HG03196 (cell line): ENCODE measurements around the gene FUBP1.
"Not testable (repeated sequence)": the region's sequence is repeated elsewhere in the genome, so short reads cannot be mapped to it uniquely, and the experiment has no call there.

Source experiments
- ATAC-seq: cut with Tn5 transposase; IDR thresholded peaks from one replicate; pipeline ENCODE4 v1.9.1; 2021; ENCODE audit not compliant: unreplicated experiment

FUBP1 gene, protein sequence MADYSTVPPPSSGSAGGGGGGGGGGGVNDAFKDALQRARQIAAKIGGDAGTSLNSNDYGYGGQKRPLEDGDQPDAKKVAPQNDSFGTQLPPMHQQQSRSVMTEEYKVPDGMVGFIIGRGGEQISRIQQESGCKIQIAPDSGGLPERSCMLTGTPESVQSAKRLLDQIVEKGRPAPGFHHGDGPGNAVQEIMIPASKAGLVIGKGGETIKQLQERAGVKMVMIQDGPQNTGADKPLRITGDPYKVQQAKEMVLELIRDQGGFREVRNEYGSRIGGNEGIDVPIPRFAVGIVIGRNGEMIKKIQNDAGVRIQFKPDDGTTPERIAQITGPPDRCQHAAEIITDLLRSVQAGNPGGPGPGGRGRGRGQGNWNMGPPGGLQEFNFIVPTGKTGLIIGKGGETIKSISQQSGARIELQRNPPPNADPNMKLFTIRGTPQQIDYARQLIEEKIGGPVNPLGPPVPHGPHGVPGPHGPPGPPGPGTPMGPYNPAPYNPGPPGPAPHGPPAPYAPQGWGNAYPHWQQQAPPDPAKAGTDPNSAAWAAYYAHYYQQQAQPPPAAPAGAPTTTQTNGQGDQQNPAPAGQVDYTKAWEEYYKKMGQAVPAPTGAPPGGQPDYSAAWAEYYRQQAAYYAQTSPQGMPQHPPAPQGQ

GRCh38 chr1:77978969-77979876 is at the start of gene FUBP1:
Gene FUBP1 (minus strand): TSS chr1:77979072. CDS start chr1:77979004, 68 bp downstream.
- peak; percentile 79 for ATAC-seq

DNA sequence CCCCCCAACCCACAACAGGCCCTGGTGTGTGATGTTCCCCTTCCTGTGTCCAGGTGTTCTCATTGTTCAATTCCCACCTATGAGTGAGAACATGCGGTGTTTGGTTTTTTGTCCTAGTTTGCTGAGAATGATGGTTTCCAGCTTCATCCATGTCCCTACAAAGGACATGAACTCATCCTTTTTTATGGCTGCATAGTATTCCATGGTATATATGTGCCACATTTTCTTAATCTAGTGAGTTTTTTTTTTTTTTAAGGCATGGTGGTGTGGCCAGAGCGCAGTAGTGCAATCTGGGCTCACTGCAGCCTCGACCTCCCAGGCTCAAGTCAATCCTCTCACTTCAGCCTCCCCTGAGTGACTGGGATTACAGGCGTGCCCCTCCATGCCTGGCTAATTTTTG is 42.3 kb upstream of the FUBP1 start:
- ATAC-seq, result not testable (repeated sequence)

DNA sequence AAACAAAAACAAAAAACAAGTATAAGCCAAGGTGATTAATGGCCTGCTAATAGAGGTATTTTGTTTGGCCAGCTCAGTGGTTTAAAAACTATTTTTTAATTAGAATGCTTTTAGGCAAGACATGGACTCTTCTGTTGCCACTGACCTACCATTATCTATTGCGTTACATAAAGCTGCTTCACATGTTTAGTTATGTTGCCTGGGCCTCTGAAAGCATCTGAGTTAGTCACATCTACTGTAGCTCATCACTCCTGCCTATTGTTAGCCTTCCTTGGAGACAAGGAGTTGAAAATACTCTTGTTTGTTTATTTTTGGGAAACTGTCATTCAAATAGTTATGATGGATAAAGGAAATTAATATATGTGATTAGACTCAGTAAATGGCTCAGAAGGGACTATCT is 40.2 kb upstream of the FUBP1 start:
- ATAC-seq, result no peak

DNA sequence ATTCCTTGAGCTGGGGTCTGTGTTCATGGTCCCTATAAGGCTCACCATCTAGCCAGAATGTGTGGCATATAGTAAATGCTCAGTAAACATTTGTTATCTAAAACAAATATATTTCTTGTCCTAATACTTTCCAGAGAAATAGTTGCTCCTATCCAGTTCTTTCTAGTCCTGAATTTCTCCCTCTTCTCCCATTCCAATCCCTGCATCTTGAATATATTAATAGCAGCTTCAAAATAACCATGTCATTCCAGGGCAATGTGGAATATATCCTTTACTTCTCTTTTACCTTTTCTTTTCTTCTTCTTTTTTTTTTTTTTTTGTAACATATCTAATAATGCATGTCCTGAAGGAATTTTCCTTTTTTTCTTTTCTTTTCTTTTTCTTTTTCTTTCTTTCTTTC is 36.3 kb upstream of the FUBP1 start:
- no peak for ATAC-seq

- no peak for ATAC-seq
Observed at GRCh38 chr1:78011050-78011449, 32.2 kb upstream of the FUBP1 start.

- ATAC-seq, result no peak
Observed at GRCh38 chr1:78009836-78010235, 31.0 kb upstream of the FUBP1 start.

GRCh38 chr1:78009276-78009675 is 30.4 kb upstream of the FUBP1 start:
- no peak for ATAC-seq

- ATAC-seq, result no peak
Observed at GRCh38 chr1:78007677-78008341, 28.9 kb upstream of the FUBP1 start.

GRCh38 chr1:78006521-78006920 is 27.6 kb upstream of the FUBP1 start:
- no peak for ATAC-seq

DNA sequence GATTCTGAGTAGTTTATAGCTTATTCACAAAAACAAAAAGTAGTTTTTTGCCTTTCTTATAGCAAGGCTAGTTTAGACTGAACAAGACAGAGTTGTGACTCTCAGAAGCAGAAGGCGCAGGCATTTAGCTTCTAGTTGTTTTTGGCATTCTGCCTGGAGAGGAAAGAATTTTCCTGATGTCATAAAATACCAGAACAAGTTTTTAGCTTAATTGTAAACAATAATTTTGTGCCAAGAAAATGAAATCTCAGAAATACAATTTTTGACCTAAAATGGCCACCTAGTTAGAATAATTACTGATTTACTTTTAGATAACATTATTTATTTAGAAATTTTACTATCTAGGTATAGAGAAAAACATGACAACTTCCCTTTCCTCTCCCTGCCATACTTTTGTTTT is 26.9 kb upstream of the FUBP1 start:
- no peak for ATAC-seq

DNA sequence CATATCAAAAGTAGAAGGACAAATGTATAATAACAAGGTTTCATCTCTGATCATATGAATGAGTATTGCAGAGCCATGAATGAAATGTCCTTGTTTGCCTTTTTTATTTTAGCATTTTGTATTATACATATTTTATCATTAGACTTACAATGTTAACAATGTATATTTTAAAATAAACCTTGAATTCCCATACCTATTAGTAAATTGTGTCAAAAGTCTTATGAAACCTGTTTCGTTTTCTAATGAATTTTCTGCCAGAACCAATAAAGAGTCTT is 26.5 kb upstream of the FUBP1 start:
- no peak for ATAC-seq

DNA sequence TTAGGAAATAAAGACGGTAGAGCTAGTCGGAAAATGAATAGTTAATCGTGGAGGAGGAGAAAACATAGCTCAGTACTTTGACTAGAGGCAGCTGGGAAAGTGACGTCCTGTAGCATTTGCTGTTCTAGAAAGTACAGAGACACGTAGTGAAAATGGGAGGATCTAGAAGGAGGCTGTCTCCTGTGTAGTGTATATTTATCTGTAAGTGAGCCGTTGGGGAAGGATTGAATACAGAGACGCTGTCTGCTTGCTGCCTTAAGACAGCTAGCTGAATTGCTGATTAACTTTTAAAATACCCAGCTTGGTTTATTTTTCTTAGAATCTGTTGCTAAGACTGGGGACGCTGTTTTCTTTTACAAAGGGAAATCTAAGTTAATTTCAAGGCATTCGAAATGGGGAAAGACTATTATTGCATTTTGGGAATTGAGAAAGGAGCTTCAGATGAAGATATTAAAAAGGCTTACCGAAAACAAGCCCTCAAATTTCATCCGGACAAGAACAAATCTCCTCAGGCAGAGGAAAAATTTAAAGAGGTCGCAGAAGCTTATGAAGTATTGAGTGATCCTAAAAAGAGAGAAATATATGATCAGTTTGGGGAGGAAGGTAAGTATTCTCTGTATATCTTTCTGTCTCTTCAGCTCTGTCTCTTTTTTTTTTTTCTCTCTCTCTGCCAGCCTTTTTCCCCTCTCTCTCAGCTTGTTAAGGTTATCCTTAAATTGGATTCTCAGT is 26.0 kb upstream of the FUBP1 start, which contains the start of gene DNAJB4:
TSS of gene DNAJB4 (plus strand) at position 221 of the 729 bp plus-strand sequence. CDS start at position 393, 172 bp downstream.
- peak; percentile 98 for ATAC-seq

DNA sequence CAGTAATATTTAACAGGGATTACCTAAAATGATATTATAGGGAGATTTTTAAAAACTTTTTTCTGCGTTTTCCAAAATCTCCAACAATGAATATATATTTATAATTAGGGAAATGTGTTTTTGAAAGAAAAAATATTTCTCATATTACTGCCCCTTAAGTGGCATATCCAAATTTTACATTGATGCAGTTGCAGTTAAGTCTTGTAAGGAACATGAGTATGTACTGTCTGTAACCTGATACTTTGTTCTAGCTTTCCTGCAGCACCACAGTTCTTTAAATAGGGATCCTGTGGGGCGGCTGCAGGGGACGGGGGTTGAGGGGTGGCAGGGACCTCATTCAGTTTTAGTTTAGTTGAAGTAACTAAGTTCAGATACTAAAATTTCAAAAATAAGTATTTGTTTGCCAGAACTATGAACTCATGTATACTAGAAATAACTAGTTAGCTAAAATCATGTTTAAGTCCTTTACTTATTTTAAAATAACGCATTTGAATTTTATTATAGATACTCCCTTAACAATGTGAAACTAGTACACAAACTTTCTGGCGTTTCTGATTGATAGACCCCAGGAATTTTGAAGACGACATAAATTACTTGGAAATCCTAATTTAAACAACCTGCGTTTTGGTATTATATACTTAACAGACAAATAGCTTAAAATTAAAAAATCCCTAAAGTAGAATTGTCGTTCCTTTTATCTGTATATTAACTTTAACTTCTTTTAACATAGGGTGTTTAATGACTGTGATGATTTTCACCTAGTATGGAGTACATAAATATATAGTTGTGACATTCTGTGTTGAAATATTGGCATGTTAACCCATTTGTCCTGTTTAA is 25.2 kb upstream of the FUBP1 start:
- peak; percentile 38 for ATAC-seq

DNA sequence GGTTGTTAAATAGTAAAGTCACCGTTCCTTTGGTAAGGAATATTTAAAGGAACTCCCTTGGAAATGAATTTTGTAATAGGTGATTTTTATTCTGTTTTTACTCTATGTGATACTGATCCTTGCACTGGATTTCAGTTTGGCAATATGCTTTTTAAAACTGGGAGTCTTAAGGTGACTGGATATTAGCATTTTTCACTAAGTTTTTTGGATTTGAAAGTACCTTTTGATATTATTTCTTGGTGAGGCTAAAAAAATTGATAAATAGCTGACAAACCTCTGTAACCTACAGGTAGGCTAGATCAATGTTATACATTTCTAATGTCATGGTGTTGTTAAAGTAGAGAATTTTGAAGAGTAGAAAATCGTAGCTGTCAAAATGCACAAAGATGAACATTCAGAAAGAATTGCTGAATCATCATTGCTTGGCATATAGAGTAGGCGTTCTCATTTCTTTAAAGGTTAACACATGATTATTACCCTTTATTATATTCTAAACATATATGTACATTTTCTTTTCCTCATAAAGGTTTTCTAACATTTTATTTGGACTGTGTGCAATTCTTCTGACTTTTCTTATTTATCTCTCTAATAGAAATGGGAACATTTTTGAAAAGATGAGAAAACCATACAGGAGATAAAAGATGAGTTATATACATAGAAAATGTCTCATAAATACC is 24.3 kb upstream of the FUBP1 start:
- no peak for ATAC-seq

- ATAC-seq, result not testable (repeated sequence)
Observed at GRCh38 chr1:78000536-78000935, 21.7 kb upstream of the FUBP1 start.

- no peak for ATAC-seq
Observed at GRCh38 chr1:77996734-77997133, 17.9 kb upstream of the FUBP1 start.

GRCh38 chr1:77994117-77994705 is 15.3 kb upstream of the FUBP1 start:
- no peak for ATAC-seq

DNA sequence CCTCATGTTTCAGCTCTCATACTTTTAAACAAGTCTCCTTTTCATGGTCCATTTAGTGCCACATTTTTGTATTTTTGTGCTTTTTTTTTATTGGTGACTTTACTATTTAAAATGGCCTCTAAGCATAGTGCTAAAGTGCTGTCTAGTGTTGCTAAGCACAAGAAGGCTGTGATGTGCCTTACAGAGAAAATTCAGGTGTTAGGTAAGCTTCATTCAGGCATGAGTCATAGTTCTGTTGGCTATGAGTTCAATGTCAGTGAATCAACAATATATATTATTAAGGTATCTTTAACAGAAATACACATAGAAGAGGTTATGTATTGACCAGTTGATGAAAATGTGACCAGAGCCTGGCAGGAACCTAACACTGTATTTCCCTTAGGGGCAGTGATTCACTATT is 12.8 kb upstream of the FUBP1 start:
- ATAC-seq, result no peak
